Measurements from ENCODE around the gene SORT1.

SORT1 gene

DNA sequence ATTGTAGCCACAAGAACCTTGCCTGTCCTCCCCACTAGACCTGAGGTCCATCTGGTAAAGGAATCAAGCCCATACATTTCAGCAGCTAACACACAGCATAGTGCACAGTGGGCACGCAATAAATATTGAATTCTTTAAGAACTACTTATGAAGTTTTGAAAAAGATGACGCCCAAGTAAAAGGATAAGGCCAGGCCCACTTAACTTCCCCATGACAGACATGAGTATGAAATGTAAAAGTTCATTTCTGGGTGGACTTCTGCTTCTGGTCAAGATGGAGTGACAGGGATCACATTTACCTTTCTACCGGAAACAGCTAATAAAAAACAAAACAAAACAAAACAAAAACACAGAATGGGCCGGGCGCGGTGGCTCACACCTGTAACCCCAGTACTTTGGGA lies 25.4 kb downstream of the SORT1 start:
- no peaks in the 10 kb centered on the region for H3K27me3 ChIP-seq (ENCODE audit: low read depth, low read length)
- H2AFZ ChIP-seq (ENCODE audit: low read depth, low read length): no peak overlapping the region
- H3K79me2 ChIP-seq (ENCODE audit: low read length): no peaks in the 10 kb centered on the region
- H3K4me2 ChIP-seq (ENCODE audit: low read length): no peak overlapping the region
- H3K4me3 ChIP-seq (ENCODE audit: low read length): no peak overlapping the region
- H3K4me1 ChIP-seq (ENCODE audit: low read length): peaks cover 26% of the 10 kb centered on the region
- no peaks in the 10 kb centered on the region for H4K20me1 ChIP-seq (ENCODE audit: insufficient read depth, low read length)
- TF ChIP-seq CTCF (IDR thresholded peaks at IDR 0.05; ENCODE audit: low read depth, low read length) (no peak), EZH2phosphoT487 (IDR thresholded peaks at IDR 0.05; ENCODE audit: low read depth) (no peak)
- H3K36me3 ChIP-seq (replicated peaks; ENCODE audit: low read depth, low read length): no peaks in the 10 kb centered on the region
- no peak overlapping the region for H3K27ac ChIP-seq (ENCODE audit: low read length)
- H3K9ac ChIP-seq (ENCODE audit: low read length): no peak overlapping the region
- no peaks in the 10 kb centered on the region for H3K9me3 ChIP-seq (ENCODE audit: insufficient read depth, low read length)

DNA sequence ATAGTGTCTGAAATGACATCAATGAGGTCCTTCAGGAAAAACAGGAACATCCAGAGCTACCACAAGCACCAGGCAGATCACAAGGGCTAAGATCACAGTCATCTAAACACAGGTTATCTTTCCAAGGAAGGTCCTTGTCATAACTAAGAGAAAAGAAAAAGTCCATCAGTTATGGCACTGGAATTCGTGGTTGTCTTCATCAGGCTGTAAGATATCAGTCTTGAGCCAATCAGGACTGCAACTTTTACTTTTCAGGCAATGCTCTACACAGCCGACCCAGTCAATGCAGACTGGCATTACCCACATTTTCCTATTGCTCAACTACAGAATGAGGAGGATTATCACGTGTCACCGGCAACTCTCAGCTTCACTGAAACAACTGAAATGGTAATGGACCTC lies 26.4 kb downstream of the SORT1 start:
- Histone ChIP-seq H3K4me2 (ENCODE audit: low read length) (peak overlapping the region; percentile 43; the same call in 1 of the 2 replicates), H3K36me3 (replicated peaks; ENCODE audit: low read depth, low read length) (no peaks in the 10 kb centered on the region), H2AFZ (ENCODE audit: low read depth, low read length) (no peak overlapping the region), H3K4me1 (ENCODE audit: low read length) (peaks cover 23% of the 10 kb centered on the region), H3K9me3 (ENCODE audit: insufficient read depth, low read length) (no peaks in the 10 kb centered on the region), H4K20me1 (ENCODE audit: insufficient read depth, low read length) (no peaks in the 10 kb centered on the region), H3K27me3 (ENCODE audit: low read depth, low read length) (no peaks in the 10 kb centered on the region), H3K79me2 (ENCODE audit: low read length) (no peaks in the 10 kb centered on the region), H3K27ac (ENCODE audit: low read length) (no peak overlapping the region), H3K9ac (ENCODE audit: low read length) (no peak overlapping the region), H3K4me3 (ENCODE audit: low read length) (no peak overlapping the region)
- TF ChIP-seq CTCF (IDR thresholded peaks at IDR 0.05; ENCODE audit: low read depth, low read length) (no peak), EZH2phosphoT487 (IDR thresholded peaks at IDR 0.05; ENCODE audit: low read depth) (no peak)

DNA sequence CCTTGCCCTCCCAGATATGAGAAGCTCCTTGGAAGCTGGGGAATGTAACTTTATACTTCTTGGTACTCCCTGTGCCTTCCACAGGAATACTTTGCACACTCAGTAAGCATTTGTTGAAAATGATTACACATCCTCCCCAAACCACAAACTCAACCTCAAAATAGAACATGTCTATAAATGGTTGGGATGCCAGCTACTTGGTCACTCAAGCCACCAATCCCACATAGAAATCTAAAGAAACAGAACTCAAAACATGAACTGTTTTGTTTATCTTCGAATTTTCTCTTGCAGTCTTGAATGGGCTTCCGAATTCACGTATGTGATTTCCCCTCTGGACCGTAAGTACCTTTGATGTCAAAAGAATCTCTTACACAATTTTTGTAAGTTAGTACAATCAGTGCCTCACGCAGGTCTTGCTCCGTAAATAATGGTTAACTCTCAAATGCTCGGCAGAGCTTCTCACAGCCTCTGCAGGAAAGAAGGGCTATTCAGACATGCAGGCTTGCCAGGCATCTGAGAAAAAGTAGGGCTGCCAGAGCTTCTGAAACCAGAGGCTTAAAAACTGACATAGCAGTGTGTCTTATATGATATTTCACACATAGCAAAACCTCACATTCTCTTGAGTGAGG lies 26.9 kb downstream of the SORT1 start:
- Histone ChIP-seq H3K4me3 (ENCODE audit: low read length) (peak overlapping the region; percentile 27; the same call in 1 of the 2 replicates), H3K36me3 (replicated peaks; ENCODE audit: low read depth, low read length) (no peaks in the 10 kb centered on the region), H3K27ac (ENCODE audit: low read length) (no peak overlapping the region), H3K4me2 (ENCODE audit: low read length) (peak overlapping the region; percentile 43), H2AFZ (ENCODE audit: low read depth, low read length) (no peak overlapping the region; the same call in 1 of the 2 replicates), H3K4me1 (ENCODE audit: low read length) (peaks cover 20% of the 10 kb centered on the region), H4K20me1 (ENCODE audit: insufficient read depth, low read length) (no peaks in the 10 kb centered on the region), H3K27me3 (ENCODE audit: low read depth, low read length) (no peaks in the 10 kb centered on the region), H3K9me3 (ENCODE audit: insufficient read depth, low read length) (no peaks in the 10 kb centered on the region), H3K79me2 (ENCODE audit: low read length) (no peaks in the 10 kb centered on the region), H3K9ac (ENCODE audit: low read length) (no peak overlapping the region)
- TF ChIP-seq CTCF (IDR thresholded peaks at IDR 0.05; ENCODE audit: low read depth, low read length) (no peak), EZH2phosphoT487 (IDR thresholded peaks at IDR 0.05; ENCODE audit: low read depth) (no peak)

DNA sequence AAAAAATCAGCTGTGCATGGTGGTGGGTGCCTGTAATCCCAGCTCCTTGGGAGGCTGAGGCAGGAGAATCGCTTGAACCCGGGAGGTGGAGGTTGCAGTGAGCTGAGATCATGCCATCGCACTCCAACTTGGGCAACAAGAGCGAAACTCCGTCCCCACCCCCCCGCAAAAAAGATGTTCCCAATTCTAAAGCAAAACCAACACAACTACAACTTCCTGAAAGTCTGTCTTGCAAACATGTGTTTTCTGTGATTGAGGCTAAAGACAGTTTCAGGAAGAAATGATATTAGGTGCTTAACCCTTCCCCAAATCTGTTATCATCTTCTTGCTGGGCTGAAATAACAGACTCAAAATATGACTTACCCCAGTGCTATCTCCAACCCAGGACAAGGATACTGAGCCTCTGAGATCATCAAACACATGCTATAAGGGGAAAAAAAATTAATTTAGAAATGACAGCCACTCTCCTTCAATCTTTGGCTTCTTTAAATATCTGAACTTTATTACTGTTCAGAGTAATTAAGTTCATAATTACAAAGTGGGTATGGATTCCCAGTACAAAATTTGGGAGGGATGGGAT lies 28.5 kb downstream of the SORT1 start:
- H2AFZ ChIP-seq (ENCODE audit: low read depth, low read length): no peak overlapping the region
- no peaks in the 10 kb centered on the region for H3K9me3 ChIP-seq (ENCODE audit: insufficient read depth, low read length)
- H3K9ac ChIP-seq (ENCODE audit: low read length): no peak overlapping the region
- H3K27me3 ChIP-seq (ENCODE audit: low read depth, low read length): no peaks in the 10 kb centered on the region
- H3K4me2 ChIP-seq (ENCODE audit: low read length): no peak overlapping the region
- no peak overlapping the region for H3K4me3 ChIP-seq (ENCODE audit: low read length)
- TF ChIP-seq CTCF (IDR thresholded peaks at IDR 0.05; ENCODE audit: low read depth, low read length): no peak
- peaks cover 15% of the 10 kb centered on the region for H3K4me1 ChIP-seq (ENCODE audit: low read length)
- no peak overlapping the region for H3K27ac ChIP-seq (ENCODE audit: low read length)
- H3K36me3 ChIP-seq (replicated peaks; ENCODE audit: low read depth, low read length): no peaks in the 10 kb centered on the region
- H3K79me2 ChIP-seq (ENCODE audit: low read length): no peaks in the 10 kb centered on the region
- no peaks in the 10 kb centered on the region for H4K20me1 ChIP-seq (ENCODE audit: insufficient read depth, low read length)
